GM10248 (cell line): ENCODE data around the gene GCC1.

ENCODE experiments used
- CTCF ChIA-PET: fragments of 300-600 bp; sonication (Branson Sonifier 250); formaldehyde crosslinking; extraction: SDS; loops from one replicate; lab custom pipeline; 2021; ENCODE audit warnings: antibody characterized with exemption; lab: Yijun Ruan, JAX
- POLR2A ChIA-PET: fragments of 350-650 bp; sonication (Branson Sonifier 250); formaldehyde crosslinking; extraction: SDS; loops from one replicate; lab custom pipeline; 2020; ENCODE audit warnings: antibody characterized with exemption; lab: Yijun Ruan, JAX
- DNase-seq: peaks from one replicate; pipeline ENCODE4 v3.0.0; 2012; ENCODE audit errors: extremely low spot score
- TF ChIP-seq, protein P1 (sequence below): IDR thresholded peaks from 2 replicates; pipeline ENCODE4 v1.5.1; 2012; ENCODE audit warnings: mild to moderate bottlenecking, low read depth; ENCODE audit errors: extremely low read depth, missing control alignments, control extremely low read depth

The GCC1 gene

DNA sequence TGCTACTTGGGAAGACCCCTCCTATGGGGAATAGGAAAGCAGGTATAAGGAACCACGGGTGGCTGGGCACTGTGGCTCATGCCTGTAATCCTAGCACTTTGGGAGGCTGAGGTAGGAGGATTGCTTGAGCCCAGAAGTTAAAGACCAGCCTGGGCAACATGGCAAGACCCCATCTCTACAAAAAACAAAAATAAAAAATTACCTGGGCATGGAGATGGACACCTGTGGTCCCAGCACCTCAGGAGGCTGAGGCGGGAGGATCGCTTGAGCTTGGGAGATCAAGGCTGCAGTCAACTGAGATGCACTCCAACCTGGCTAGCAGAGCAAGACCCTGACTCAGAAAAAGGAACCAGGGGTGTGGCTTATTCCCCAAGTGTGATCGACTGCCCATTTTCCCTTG lies 7.2 kb upstream of the GCC1 start:
- TF ChIP-seq, protein P1, sequence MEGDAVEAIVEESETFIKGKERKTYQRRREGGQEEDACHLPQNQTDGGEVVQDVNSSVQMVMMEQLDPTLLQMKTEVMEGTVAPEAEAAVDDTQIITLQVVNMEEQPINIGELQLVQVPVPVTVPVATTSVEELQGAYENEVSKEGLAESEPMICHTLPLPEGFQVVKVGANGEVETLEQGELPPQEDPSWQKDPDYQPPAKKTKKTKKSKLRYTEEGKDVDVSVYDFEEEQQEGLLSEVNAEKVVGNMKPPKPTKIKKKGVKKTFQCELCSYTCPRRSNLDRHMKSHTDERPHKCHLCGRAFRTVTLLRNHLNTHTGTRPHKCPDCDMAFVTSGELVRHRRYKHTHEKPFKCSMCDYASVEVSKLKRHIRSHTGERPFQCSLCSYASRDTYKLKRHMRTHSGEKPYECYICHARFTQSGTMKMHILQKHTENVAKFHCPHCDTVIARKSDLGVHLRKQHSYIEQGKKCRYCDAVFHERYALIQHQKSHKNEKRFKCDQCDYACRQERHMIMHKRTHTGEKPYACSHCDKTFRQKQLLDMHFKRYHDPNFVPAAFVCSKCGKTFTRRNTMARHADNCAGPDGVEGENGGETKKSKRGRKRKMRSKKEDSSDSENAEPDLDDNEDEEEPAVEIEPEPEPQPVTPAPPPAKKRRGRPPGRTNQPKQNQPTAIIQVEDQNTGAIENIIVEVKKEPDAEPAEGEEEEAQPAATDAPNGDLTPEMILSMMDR, result no peak
- POLR2A ChIA-PET, result no interaction called here
- no peak for DNase-seq
- CTCF ChIA-PET, result interaction anchor here (1.4 kb wide), 1 partner anchor 10 kb away, joined by 3 read pairs; no protein-coding TSS in a partner anchor

DNA sequence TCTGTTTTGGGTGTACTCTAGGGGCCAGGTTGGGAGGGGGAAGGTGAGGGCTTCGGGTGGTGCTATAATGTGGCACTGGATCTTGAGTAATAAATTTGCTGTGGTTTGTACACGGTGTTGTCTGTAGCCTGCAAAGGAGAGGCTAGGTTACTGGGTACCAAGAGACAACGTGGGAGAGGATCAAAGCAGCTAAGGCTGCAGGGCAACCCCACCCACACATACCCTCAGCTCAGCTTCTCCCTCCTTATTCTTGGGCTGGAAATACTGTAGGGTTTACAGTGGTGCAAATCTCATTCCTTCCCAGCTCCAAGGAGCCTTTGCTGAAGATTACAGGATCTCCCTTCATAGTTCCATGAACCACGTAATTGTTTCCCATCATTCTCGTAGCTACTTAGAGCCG lies 6.2 kb upstream of the GCC1 start:
- TF ChIP-seq, protein P1, result no peak
- POLR2A ChIA-PET, result interaction anchor here (0.7 kb wide), 1 partner anchor 16 kb away, joined by 3 read pairs; no protein-coding TSS in a partner anchor
- no peak for DNase-seq
- CTCF ChIA-PET, result interaction anchor here (1.4 kb wide), 1 partner anchor 11 kb away, joined by 3 read pairs; no protein-coding TSS in a partner anchor

DNA sequence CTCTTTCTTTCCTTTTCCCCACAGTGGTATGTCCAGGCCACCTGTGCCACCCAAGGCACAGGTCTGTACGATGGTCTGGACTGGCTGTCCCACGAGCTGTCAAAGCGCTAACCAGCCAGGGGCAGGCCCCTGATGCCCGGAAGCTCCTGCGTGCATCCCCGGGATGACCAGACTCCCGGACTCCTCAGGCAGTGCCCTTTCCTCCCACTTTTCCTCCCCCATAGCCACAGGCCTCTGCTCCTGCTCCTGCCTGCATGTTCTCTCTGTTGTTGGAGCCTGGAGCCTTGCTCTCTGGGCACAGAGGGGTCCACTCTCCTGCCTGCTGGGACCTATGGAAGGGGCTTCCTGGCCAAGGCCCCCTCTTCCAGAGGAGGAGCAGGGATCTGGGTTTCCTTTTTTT lies 5.8 kb upstream of the GCC1 start:
- ChIA-PET POLR2A (interaction anchor here (0.7 kb wide), 1 partner anchor 17 kb away, joined by 3 read pairs; no protein-coding TSS in a partner anchor), CTCF (no interaction called here)
- DNase-seq, result no peak
- TF ChIP-seq, protein P1, result no peak

DNA sequence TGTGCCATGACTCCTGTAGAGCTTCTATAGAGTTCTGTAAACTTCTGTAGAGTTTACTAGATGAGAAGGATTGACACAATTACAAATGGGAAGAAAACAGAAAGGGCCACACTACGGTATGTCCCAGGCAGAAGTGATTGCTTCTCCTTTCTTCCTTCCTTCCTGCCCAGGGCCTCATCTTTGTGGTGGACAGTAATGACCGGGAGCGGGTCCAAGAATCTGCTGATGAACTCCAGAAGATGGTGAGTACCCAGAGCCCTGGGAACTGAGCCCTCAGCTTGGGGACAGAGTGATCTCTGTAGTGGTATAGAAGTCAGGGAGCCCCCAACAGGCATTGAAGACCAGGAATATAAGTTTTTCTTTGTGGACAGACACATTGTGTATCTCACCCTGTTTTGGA lies 4.5 kb upstream of the GCC1 start:
- POLR2A ChIA-PET, result no interaction called here
- CTCF ChIA-PET, result interaction anchor here (1.2 to 2.3 kb wide), 3 partner anchors 10 to 618 kb away, joined by 3 to 7 read pairs (median 3); no protein-coding TSS in a partner anchor
- TF ChIP-seq, protein P1, result no peak
- DNase-seq, result no peak

DNA sequence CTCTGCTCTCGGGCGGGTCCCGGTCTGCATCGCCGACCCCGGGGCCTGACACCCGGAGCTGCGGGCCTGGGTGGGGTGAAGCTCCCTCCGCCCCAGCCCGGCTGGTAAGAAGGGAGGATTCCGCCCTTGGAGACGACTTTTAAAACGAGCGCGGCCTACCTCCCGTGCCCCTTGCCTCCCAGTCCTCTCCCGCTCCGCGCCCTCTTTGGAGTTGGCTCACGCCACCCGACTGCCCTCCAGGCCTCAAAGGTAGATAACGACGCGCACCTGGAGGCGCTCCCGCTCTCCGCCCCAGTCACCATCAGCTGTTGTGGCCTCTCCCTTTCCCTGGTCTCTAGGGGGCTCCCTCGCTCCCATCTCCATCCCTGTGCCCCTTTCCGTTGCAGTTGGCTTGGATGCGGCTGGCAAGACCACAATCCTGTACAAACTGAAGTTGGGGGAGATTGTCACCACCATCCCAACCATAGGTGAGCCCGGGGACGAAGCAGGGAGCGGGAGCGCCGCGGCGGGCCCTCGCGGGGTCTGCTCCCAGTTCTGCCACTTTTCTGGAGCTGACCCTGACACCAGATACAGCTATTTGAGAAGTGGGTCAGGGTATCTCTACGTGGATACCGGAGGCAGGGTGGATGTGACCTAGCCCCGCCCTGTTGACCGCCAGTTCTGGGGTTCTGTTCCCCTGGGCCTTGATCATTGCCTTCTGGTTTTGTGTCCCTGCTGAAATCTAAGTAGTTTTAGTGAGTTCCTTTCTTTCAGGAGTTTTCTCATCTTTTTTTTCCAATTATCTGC lies 3.5 kb upstream of the GCC1 start:
- POLR2A ChIA-PET, result interaction anchor here (0.5 kb wide), 1 partner anchor 1161 kb away, joined by 4 read pairs; no protein-coding TSS in a partner anchor
- TF ChIP-seq, protein P1, result peak; percentile 64
- CTCF ChIA-PET, result interaction anchor here (0.8 to 2.3 kb wide), 11 partner anchors 9 to 621 kb away, joined by 3 to 7 read pairs (median 3); no protein-coding TSS in a partner anchor
- peak; percentile 65 for DNase-seq

DNA sequence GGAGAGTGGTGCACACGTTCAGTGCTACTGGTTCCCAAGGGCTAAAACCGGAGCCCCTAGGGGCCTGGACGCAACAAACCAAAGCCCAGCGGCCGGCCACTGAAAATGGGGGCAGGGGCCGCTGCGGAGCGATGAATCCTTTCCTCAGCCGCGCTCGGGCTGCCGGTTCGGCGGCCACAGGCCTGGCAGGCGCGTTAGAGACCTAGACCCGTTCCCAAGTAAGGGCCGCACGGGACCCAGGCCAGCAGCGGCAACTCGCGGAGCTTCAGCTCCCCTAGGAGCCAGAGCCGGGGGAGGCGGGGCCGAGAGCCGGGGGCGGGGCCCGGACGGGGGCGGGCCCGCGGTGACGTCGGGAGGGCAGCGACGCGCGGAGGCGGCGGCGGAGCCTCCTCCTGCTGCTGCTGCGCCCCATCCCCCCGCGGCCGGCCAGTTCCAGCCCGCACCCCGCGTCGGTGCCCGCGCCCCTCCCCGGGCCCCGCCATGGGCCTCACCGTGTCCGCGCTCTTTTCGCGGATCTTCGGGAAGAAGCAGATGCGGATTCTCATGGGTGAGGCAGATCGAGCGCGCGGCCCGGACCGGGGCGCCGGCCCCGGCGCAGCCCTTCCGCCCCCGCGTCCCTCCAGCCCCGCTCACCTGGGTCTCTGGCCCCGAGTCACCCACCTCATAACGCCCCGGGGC lies 2.8 kb upstream of the GCC1 start, which contains the start of gene ARF5:
ARF5 (plus strand) TSS at position 393 of the 678 bp plus-strand sequence; CDS start at position 481, 88 bp downstream.
- POLR2A ChIA-PET, result no interaction called here
- CTCF ChIA-PET, result interaction anchor here (0.8 to 2.3 kb wide), 8 partner anchors 9 to 622 kb away, joined by 3 to 7 read pairs (median 4); no protein-coding TSS in a partner anchor
- peak; percentile 96 for DNase-seq
- TF ChIP-seq, protein P1, result no peak
